Right lung (tissue), 10 donors: ENCODE measurements around the gene TGIF1. TPM values are rescaled to one million over a fixed set of nuclear protein-coding genes. Genes with fewer than 3 reads are reported as not detected.
"Not testable (repeated sequence)": the region's sequence is repeated elsewhere in the genome, so short reads cannot be mapped to it uniquely, and the experiment has no call there.

Source experiments
- DNase-seq, 2 donors: peaks; one replicate each; pipeline ENCODE4 v3.0.0-alpha.2; 2013
- long read RNA-seq, 8 donors: transcript quantifications; one replicate each; lab custom pipeline, GENCODE V29; 2026
- polyA plus RNA-seq, 5 donors: library from polyadenylated mRNA; unstranded; fragments of 120-200 nt; gene quantifications; one replicate each; pipeline versions ENCODE4 v1.2.1 to v1.2.3, GENCODE V29; 2013; ENCODE audit warnings: inconsistent platforms in 1 of 5, low replicate concordance in 1 of 5; ENCODE audit not compliant: insufficient read length in 5 of 5, insufficient read depth in 1 of 5

Gene TGIF1
- polyA plus RNA-seq = 10 to 100 TPM; 65.0 to 94.8 (median 86.9) TPM
- long read RNA-seq, donor 1, transcript TGIF1-202 (3 exons, 2,076 nt) = major isoform, 21 of 34 reads
- long read RNA-seq, donor 1, partial matches to known transcripts = 0 of 34 reads
- long read RNA-seq, donor 1, other reads (novel, unspliced or antisense) = 0 of 34 reads
- long read RNA-seq, donor 2, transcript TGIF1-202 (3 exons, 2,076 nt) = major isoform, 24 of 30 reads
- long read RNA-seq, donor 2, partial matches to known transcripts = 0 of 30 reads
- long read RNA-seq, donor 2, other reads (novel, unspliced or antisense) = 0 of 30 reads
- long read RNA-seq, donor 3, transcript TGIF1-202 (3 exons, 2,076 nt) = major isoform, 13 of 23 reads
- long read RNA-seq, donor 3, partial matches to known transcripts = 0 of 23 reads
- long read RNA-seq, donor 3, other reads (novel, unspliced or antisense) = 0 of 23 reads
- long read RNA-seq, donor 4, transcript TGIF1-202 (3 exons, 2,076 nt) = major isoform, 14 of 22 reads
- long read RNA-seq, donor 4, partial matches to known transcripts = 0 of 22 reads
- long read RNA-seq, donor 4, other reads (novel, unspliced or antisense) = 0 of 22 reads
- long read RNA-seq, donor 5, transcript TGIF1-202 (3 exons, 2,076 nt) = major isoform, 26 of 34 reads
- long read RNA-seq, donor 5, partial matches to known transcripts = 0 of 34 reads
- long read RNA-seq, donor 5, other reads (novel, unspliced or antisense) = 0 of 34 reads
- long read RNA-seq, donor 6, transcript TGIF1-206 (3 exons, 1,689 nt) = minor isoform, 5 of 131 reads
- long read RNA-seq, donor 6, transcript TGIF1-202 (3 exons, 2,076 nt) = major isoform, 31 of 131 reads
- long read RNA-seq, donor 6, partial matches to known transcripts = 85 of 131 reads
- long read RNA-seq, donor 6, other reads (novel, unspliced or antisense) = 0 of 131 reads
- long read RNA-seq, donor 7, transcript TGIF1-202 (3 exons, 2,076 nt) = major isoform, 12 of 19 reads
- long read RNA-seq, donor 7, partial matches to known transcripts = 0 of 19 reads
- long read RNA-seq, donor 7, other reads (novel, unspliced or antisense) = 0 of 19 reads
- long read RNA-seq, donor 8, transcript TGIF1-202 (3 exons, 2,076 nt) = major isoform, 9 of 16 reads
- long read RNA-seq, donor 8, partial matches to known transcripts = 0 of 16 reads
- long read RNA-seq, donor 8, other reads (novel, unspliced or antisense) = 0 of 16 reads

DNA sequence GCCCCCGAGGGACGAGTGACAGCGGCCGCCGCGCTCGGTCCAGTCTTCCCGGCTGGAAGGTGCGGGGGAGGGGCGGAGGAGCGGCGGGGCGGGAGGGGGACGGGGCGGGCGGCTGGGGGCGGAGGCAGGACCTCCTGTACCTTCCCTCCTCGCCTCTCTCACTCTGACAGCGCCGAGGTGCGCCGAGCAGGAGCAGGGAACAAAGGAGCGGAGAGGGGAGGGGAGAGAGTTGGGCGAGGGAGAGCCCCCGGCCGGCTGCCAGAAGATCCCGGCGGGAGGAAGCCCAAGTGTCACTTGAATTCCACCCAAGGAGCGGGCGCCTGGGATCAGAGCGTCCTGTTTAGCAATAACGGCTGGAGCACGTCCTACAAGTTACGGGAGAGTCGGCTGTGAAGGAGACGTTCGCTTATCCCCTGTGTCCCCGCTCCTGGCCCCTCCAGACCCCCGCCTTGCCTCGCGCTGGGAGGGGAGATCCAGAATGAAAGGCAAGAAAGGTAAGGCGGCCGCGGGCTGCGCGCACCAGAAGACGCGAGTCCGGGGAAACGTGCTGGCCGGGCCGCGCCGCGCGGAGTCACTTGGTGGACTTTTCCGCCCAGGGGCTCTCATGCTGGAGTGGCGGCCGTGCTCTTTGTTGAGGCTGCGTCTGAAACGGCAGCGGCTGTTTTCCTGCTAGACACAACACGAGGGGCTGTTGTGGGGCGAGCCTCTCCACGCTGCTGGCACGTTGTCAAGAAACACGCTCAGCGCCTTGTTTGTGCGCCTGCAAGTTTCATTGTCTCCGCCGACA, at the start of gene TGIF1:
Gene TGIF1 (plus strand): TSS at position 161 of the 787 bp plus-strand sequence. CDS start 318 bp downstream, at position 479.
- DNase-seq = peak; percentile 84 to 86

GRCh38 chr18:3400567-3401296, 49.2 kb upstream of the TGIF1 start:
- DNase-seq = no peak

DNA sequence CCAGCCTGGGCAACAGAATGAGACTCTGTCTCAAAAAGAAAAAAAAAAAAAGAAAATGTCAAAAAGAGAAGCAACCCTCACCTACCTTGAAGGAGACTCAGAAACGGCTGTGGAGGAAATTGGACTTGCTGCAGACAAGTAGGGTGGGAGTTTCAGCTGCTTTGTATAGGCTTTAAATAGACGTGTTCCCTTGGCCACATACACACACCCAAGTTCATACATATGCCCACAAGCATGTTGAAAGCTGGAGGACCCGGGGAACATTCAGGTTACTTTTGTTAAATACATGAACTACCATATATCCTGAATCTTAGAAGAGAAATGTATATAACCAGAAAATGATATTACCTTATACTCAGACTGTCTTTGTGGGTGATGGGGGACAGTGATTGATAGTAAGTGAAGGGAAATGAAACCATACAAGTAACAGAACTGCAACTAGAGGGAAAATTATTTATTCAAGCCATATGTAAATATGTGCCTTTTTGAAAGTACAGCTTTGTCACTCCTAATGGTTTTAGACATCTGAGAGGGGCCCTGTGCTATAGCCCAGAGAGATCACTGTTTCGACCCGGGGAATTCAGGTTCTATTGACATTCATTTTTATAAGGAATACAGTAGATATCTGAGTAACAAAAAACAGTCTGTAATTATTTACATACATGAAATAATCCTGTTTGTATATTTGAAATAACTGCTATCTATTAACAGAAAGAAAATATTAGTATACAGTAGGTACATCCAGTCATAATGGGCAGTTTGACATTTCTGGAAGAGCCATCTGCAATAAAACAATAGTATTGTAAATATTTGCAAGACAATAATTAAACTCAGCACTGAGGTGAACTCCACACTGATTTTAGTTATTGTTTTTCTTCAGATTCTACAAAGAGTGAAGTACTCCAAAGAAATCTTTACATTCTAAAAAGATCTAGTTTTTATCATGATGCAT, 48.0 kb upstream of the TGIF1 start:
- DNase-seq = no peak

GRCh38 chr18:3402982-3403451, 47.0 kb upstream of the TGIF1 start:
- no peak for DNase-seq

- no peak for DNase-seq
Observed at GRCh38 chr18:3405713-3406112, 44.3 kb upstream of the TGIF1 start.

DNA sequence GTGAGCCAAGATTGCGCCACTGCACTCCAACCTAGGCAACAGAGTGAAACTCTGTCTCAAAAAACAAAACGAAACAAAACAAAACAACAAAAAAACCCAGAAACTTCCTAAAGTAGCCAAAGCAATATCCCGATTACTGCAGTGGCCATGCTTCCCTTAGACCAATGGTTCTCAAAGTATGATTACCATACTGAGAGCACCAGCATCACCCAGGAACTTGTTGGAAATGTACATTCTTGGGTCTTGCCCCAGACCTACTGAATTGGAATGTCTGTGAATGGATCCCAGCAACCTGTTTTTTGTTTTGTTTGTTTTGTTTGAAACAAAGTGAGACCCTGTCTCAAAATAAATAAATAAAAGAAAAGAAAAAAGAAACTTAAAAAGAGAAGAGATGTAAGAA, 41.9 kb upstream of the TGIF1 start:
- no peak for DNase-seq

DNA sequence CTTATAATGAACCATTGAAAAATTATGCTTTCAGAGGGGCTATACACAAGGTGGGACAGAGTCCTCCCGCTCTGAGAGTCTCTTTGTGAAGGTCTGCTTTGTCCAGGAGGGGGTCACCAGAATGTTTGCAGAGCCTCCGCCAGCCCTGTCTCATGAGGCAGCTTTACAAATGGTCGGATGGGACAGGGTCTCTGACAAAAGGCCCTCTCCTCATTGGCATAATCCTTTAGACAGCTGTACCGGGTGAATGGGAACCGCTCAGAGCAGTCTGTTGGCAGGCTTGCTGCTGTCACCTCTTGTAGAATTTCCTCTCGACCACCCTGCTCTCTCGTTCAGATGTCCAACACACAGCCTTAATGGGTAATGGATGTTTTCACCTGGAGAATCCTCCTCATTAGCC, 40.2 kb upstream of the TGIF1 start:
- no peak for DNase-seq

DNA sequence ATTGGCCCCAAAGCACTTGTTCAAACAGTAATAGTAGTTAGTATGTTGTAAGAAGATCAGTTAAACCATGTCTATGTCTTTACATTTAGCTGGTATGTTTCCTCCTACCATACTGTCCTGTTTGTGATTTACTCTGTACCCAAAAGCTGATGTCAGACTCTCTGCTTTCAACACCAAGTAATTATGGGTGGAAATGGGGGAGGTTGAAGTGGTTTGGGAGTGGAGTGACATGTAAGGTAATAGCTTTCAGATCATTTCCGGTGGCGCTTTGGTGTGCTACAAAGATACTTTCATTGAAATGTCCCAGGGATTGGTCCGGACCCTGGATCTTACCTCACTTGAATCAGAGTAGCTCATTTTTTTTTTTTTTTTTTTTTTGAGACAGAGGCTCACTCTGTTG, 39.7 kb upstream of the TGIF1 start:
- DNase-seq = no peak

DNA sequence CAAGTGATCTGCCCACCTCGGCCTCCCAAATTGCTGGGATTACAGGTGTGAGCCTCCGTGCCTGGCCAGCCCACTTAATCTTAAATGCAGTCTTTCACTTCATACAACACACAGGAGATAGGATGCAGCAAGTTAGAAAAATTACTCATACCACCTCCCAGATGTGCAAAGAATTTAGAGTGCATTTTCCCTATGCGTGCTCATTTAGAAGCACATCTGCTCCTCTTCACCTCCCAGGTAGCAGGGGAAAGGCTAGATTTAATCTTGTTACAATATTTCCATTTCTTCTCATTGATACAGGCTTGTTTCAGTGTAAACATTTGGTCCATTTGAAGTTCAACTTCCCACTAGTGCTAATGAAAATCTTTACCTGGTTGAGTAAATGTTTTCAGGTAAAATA, 39.1 kb upstream of the TGIF1 start:
- not testable (repeated sequence) for DNase-seq

DNA sequence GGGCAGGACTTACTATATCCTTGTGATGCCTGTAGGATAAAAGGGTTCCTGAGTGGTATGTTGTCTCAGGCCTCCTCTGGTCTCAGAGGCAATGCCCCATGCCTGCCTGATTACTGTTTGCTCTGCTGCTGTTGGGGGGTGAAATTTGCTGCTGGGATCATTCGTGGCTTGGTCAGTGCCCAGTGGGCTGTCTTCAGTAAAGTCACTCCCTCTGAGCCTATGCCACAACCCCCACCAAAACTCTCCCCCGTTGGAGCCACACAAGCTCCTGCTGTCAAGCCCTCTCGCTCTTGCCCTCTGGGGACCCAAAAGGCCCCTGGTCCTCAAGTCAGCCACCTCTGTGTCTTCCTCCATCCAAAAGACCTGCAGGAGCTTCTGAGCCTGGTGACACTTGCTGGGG, 38.6 kb upstream of the TGIF1 start:
- no peak for DNase-seq

DNA sequence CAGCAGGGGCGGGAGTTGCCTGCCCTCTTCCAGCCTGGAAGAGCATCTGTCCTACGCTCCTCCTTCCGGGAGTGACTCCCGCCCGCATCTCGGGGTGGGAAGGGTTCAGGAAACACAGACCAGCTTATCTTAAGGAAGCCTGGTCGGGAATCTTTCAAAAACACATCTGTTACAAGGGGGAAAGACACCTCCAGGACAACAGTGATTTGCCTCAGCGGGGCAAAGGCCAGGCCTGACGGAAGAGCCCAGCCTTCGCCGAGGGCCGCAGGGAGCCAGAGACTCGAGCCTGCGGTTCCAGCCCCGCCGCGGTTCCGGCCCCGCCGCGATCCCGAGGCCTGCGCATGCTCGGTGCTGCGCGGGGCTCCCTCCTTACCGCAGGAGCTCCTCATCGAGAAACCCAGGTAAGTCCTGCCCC, 38.1 kb upstream of the TGIF1 start:
- DNase-seq = peak in 1 of 2 donors; percentile 18

DNA sequence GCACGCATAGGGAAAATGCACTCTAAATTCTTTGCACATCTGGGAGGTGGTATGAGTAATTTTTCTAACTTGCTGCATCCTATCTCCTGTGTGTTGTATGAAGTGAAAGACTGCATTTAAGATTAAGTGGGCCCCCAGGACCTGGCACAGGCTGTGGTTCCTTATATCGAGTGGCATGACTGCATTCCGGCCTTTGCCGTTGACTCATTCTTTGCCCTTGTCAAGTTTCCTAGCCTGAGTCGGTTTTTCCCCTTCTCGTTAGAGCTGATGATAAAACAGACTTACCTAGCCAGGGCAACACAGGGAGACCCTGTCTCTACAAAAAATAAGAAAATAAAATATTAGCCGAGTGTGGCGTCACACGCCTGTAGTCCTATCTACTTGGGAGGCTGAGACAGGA, 37.4 kb upstream of the TGIF1 start:
- peak; percentile 45 to 52 for DNase-seq

- no peak for DNase-seq
Observed at GRCh38 chr18:3415110-3415509, 34.9 kb upstream of the TGIF1 start.

- no peak for DNase-seq
Observed at GRCh38 chr18:3418083-3418482, 31.9 kb upstream of the TGIF1 start.

DNA sequence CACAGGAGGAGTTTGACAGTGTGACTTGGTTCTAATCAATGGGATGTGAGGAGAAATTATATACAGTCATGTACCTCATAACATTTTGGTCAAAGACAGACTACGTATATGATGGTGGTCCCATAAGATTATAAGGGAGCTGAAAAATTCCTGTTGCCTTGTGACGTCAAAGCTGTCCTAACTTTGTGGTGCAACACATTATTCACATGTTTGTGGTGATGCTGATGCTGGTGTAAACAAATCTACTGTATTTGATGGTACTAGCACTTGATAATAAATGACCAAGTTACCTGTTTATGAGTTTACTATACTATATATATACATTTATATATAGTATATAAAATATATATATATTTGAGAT, 29.1 kb upstream of the TGIF1 start:
- DNase-seq = no peak

- DNase-seq = no peak
Observed at GRCh38 chr18:3422905-3423304, 27.1 kb upstream of the TGIF1 start.

DNA sequence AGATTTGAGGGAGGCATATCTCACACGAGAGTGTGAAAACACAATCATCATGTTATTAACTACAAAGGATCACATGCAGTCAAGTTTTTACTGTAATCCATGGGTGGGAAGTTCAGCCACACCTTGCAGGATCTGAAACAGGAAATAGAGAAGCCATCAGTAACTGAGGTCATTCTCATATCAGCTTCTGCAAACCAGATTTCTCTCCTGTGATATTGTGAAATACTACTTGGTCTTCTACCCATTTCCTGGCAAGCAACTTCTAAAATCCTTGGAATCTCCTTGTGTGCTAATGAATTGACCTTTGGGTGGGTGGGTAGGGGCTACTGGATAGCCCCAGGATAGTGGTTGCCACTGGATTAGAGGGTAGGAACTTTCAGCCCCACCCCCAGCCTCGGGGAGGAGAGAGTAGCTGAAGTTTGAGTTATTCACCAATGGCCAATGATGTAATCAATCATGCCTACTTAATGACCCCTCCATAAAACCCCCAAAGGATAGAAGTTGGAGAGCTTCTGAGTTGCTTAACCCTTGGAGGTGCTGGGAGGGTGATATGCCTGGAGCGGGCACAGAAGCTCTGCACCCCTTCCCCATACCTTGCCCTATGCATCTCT, 25.6 kb upstream of the TGIF1 start:
- no peak for DNase-seq

- no peak for DNase-seq
Observed at GRCh38 chr18:3425030-3425429, 24.9 kb upstream of the TGIF1 start.

DNA sequence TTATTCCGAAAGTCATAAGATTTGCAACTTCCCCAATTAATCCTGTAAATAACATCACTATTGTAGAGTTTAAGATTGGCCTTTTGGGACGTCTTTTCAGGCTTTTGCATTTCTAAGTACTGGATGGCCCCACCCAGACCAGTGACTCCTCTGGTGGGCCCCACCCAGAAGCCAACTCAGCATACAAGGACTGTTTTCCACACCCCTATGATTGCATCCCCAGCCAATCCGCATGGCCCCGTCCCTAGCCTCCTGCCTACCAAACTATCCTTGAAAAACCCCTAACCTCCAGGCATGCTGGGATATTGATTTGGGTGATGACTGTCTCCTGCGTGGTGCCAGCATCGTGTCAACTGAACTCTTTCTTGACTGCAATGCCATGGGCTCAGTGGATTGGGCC, 24.5 kb upstream of the TGIF1 start:
- DNase-seq = no peak
